ENCODE data around the gene SIM2.

The SIM2 gene

DNA sequence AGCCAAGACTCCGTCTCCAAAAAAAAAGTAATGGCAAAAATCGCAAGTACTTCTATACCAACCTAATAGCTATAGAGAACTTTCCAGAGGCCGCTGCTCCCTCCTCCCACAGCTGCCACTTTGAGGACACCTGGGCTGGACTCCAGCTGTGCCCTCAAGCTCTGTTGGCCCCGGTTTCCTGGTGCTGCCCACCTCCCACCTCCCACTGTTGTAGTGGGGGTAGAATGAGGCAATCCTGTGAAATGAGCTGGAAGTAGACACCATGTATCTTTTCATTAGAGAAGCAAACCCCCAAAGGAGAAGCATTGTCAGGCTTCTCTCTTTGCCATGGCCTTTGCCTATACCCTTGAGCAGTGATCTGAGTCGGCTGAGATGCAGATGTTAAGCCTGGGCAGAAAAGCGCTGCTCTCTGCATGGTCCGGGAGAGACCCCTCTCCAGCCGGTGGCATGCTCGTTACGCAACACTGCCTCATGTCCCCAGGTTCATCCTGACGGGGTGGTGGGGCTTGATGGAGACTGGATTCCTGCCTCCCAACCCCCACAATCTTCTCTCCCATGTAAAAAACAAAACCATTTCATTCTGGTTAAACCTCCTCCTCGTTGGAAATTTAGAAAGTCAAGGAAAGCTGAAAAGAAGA, 39.7 kb downstream of the SIM2 start:
- no peak for DNase-seq (ENCODE audit: low read depth in 2 of 2)

GRCh38 chr21:36741506-36741905, 42.6 kb downstream of the SIM2 start:
- no peak for DNase-seq (ENCODE audit: low read depth in 2 of 2)

DNA sequence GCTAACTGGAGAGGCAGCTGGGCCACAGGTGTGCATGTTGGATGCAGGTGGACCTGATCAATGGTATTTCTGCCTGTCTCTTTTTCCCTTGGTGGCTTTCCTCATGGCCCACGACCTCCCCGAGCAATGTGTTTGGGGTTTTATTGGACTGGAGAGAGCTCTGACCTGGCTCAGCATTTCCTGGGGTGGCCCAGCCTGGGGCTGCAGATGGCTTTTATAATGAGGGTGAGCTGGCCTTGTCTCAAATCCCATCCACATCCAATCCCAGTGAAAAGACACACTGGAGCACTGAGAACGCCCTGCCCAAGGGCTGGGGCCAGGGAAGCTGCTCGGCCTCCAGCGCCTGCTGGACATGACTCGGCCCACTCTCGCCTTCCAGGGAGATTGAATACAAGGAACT, 44.1 kb downstream of the SIM2 start:
- no peak for DNase-seq (ENCODE audit: low read depth in 2 of 2)

DNA sequence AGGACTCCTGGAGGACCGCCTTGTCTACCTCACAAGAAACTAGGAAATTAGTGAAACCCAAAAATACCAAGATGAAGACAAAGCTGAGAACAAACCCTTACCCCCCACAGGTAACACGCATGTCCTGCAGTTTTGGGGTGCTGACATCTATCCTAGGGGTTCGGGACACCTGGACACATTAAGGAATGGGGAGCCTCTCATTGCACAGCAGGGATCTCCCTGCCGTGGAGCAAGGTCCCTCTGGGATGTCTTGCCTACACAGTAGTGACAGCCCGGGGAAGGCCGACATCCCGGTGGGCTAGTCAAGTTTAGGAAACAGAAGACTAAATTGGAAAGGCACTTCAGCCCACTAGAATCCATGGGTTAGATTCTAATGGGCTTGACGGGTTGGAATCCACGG, 44.5 kb downstream of the SIM2 start:
- no peak for DNase-seq (ENCODE audit: low read depth in 2 of 2)

DNA sequence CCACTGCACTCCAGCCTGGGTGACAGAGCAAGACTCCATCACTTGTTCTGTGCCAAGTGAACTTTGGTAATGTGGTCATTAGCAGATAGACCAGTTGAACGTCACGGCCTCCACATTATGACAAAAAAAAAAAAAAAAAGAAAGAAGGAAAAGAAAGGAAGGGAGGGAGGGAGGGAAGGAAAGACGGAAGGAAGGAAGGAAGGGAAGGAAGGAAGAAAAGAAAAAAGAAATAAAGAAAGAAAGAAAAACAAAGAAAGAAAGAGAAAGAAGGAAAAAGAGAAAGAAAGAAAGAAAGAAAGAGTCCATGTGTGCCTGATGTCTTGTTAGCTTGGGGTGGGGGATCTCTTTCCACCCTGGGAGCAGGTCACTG, 45.3 kb downstream of the SIM2 start:
- no peak for DNase-seq (ENCODE audit: low read depth in 2 of 2)

- DNase-seq (ENCODE audit: low read depth in 2 of 2), result no peak
Observed at GRCh38 chr21:36744560-36745231, 45.8 kb downstream of the SIM2 start.

- no peak for DNase-seq (ENCODE audit: low read depth in 2 of 2)
Observed at GRCh38 chr21:36745459-36745858, 46.5 kb downstream of the SIM2 start.

DNA sequence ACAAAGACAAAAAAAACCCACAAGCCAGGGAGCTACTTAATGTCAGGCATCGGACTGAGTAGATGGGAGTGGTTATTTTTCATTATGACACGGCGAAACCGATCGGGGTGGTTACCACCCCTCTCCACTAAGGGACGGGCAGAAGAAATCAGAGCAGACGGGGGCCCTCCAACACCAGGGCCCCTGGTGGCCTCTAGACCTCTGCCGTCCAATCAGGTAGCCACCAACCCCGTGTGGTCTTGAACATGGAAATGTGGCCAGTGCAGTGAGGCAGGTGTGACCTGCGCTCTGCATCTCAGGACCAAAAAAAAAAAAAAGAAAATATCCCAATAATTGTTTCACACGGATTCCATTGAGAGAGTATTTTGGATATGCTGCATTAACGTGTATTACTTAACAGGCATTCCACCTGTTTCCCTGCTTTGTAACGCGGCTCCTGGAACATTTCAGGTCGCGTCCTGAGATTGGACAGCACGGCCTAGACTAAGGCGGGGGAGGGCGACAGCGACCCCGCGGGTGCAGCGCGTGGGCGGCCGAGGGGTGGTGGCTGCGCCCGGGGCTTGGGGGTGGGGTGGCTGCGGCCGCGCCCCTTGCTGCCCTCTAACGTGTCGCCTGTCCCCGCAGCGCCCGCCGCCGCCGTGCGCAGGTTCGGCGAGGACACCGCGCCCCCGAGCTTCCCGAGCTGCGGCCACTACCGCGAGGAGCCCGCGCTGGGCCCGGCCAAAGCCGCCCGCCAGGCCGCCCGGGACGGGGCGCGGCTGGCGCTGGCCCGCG, 48.3 kb downstream of the SIM2 start:
- no peak for DNase-seq (ENCODE audit: low read depth in 2 of 2)

- peak in 1 of 2 donors; percentile 25 for DNase-seq (ENCODE audit: low read depth in 2 of 2)
Observed at GRCh38 chr21:36747815-36748383, 49.0 kb downstream of the SIM2 start.

DNA sequence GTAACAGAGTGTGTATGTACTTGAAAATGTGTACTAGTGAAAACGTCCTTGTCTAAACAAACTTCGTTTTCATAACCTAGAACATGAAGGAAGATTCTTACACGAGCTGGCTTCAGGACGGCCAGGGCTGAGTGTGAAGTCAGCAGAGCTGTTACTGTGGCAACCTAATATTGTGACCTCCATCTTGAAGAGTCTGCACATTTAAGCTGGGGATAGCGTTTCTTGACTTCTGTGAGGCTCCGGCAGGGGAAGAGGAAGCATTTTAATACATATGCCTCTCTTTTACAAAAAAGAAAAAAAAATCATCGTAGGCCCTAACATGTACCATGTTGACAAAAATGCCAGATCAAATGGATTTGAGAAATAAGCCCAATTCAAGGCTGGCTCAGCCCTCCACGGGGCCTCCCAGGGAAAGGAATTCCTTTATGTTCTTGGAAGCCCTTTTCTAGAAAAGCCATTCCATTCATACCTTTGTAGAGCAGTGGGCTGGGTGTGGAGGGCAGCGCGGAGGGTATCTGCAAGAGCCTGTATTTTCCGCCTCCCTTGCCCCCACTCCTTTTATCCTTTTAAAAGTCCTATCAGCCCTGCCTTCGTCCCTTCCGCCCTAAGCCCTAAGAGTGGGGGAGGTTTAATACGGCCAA, 51.1 kb downstream of the SIM2 start:
- DNase-seq (ENCODE audit: low read depth in 2 of 2), result no peak

DNA sequence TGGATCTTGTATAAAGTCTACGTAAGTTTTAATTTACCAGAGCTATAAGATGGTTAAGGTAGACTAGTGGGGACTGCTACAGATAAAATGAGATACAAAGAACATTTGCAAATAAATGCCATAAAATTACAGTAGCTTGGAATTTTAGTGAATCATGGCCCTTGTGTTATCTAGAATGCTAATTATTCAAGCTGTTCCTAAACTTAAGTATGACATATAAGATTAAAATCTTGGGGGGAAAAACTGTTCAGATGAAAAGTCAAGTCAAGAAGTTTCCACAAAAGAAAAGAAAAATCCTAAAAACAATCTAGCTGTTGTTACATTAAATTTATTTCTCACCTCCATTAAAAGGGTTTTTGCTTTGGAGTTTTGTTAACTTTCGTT, 51.7 kb downstream of the SIM2 start:
- no peak for DNase-seq (ENCODE audit: low read depth in 2 of 2)

DNA sequence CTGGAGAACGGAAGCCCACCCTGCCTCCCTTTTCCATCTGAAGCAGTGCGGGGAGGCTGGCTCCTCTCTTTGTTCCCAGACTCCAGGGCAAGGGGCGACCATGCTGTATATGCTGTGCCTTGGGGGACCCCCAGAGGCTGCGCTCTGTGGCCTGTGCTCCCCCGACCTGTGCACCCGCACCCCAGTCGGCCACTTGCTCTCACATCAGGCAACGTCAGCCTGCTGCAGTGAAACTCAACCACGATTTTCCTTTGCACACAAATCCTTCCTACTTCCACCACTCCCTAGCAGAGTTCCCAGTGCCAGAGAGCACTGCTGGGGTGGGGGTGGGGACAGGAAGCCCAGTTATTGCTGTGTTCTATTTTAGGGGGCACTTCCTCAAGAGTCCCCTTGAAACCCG, 52.5 kb downstream of the SIM2 start:
- no peak for DNase-seq (ENCODE audit: low read depth in 2 of 2)

- DNase-seq (ENCODE audit: low read depth in 2 of 2), result no peak
Observed at GRCh38 chr21:36753556-36753955, 54.6 kb downstream of the SIM2 start.

GRCh38 chr21:36754241-36754898, 55.5 kb downstream of the SIM2 start:
- no peak for DNase-seq (ENCODE audit: low read depth in 2 of 2)

GRCh38 chr21:36756527-36756926, 57.6 kb downstream of the SIM2 start:
- DNase-seq (ENCODE audit: low read depth in 2 of 2), result no peak

DNA sequence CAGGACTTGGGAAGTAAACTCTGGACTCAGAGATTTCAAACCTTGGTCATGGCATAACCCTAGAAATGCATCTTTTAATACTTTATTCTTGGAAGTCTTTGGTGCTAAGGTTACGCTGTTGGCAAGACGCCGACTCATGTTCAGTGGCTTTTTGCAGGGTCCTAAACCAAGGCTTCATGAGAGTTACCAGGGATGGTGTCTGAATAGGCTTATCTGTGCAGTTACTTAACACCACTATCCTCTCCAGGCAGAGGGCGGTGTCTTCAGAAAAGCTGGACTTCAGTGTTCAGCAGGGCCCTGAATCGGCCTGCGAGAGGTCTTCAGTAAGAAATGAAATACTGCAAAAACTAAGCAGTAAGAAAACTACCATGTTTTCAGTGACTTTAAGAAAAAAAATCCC, 58.3 kb downstream of the SIM2 start:
- DNase-seq (ENCODE audit: low read depth in 2 of 2), result no peak

- DNase-seq (ENCODE audit: low read depth in 2 of 2), result no peak
Observed at GRCh38 chr21:36759348-36760083, 60.6 kb downstream of the SIM2 start.

DNA sequence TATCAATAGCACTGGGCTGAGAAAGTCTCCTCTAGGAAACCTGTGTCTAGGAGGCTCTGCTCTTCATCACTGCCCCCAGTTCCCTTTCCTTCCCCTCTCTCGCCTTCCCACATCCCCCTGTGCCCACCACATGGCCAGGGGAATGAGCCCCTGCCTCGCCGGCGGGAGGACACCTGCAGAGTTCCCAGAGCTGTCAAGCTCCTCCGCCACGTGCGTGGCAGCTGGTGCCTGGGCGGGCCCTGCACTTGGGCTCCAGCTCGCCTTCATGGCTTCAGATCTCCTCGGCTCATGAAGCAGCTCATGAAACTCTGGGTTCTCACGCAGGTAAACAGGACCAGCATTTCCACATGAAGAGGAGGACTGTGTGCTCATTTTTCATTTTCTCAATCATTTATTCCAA, 62.8 kb downstream of the SIM2 start:
- DNase-seq (ENCODE audit: low read depth in 2 of 2), result no peak

DNA sequence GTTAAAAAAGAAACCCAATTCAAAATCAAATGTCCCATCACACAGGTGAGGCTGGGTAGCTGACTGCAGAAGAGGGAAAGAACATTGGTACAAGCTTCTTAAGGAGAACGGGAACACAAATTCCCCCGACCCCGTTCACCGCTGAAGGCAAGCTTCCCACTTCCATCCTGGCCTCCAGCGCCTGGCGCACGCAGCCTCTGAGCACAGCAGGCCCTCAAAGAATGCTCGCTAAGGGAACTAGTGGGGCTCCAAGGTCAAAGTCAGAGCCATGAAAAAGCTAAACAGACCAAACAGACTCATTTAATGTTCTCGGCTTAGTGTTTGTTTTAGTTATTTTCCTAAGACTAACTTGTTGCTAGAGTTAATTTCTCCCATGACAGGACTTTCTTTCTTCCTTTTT, 63.7 kb downstream of the SIM2 start:
- no peak for DNase-seq (ENCODE audit: low read depth in 2 of 2)

DNA sequence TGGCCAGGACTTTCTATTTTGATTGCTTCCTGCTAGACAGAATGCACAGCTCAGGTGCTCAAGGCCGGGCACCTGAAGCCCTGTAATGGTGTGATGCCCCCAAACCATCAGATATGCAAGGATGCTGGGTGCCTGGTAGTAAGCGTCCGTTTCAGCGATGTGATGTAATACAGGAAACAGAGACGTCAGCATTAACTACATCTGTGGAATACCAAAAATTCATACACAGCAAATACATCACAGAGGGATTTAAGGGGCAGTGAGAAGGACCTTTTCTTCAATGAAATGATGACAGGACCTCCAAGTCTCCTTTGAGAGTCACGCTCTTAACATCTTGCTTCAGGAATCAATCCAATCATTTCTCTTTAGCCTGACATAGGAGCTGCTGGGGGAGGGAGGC, 64.4 kb downstream of the SIM2 start:
- DNase-seq (ENCODE audit: low read depth in 2 of 2), result no peak

DNA sequence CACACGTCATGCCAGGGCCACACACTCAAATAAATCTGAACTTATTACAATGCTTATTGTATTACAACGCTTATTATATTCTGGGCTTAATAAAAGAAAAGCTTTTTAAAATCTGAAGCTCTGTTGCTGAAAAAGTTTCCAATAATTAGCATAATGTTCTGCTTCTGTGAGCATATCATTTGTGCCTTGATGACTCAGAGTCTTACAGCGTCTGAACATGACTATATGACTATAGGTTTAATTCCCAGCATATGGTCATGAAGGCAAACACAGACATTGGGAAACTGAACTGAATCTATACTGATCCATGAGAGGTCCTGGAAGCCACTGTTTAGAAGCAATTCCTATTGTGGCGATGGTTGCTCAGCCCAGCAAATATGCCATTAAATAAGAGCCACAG, 66.3 kb downstream of the SIM2 start:
- no peak for DNase-seq (ENCODE audit: low read depth in 2 of 2)

Data from stimulated activated CD4-positive, alpha-beta T cell treated with anti-CD3 and anti-CD28 coated beads, Interleukin-1b, Interleukin-23, amount 100 ng/mL, for 1 hour (primary cell).